Brain microvascular endothelial cell (primary cell): ENCODE results near the gene TFEB.

Source experiments
- DNase-seq: peaks from one replicate; pipeline ENCODE4 v3.0.0-alpha.2; 2020
- H3K27ac ChIP-seq: fragments of 250-450 bp; sonication (Bioruptor Pico); 2 replicates; pipeline ENCODE4 v1.5.1; 2020; ENCODE audit warnings: mild to moderate bottlenecking, moderate library complexity
- H3K27me3 ChIP-seq: fragments of 250-450 bp; sonication (Bioruptor Pico); replicated peaks from 2 replicates; pipeline ENCODE4 v1.5.1; 2020; ENCODE audit warnings: mild to moderate bottlenecking
- H3K36me3 ChIP-seq: fragments of 250-450 bp; sonication (Bioruptor Pico); replicated peaks from 2 replicates; pipeline ENCODE4 v1.5.1; 2020; ENCODE audit warnings: mild to moderate bottlenecking
- H3K4me3 ChIP-seq: 2 replicates; pipeline ENCODE4 v1.5.1; 2011; ENCODE audit warnings: low read depth, mild to moderate bottlenecking, control low read depth, low read length, moderate library complexity
- in situ Hi-C: cut with HindIII; loops from 2 replicates; pipeline ENCODE4 v1.10.0; 2017; ENCODE audit warnings: low sequenced_read_pairs, low pct_ligation_motif_present
- TF ChIP-seq, protein P1 (sequence below): IDR thresholded peaks from 2 replicates; pipeline ENCODE4 v1.5.1; 2011; ENCODE audit warnings: low read depth, mild to moderate bottlenecking, moderate library complexity, low read length, control low read depth, inconsistent platforms; ENCODE audit errors: missing control alignments

Gene TFEB

DNA sequence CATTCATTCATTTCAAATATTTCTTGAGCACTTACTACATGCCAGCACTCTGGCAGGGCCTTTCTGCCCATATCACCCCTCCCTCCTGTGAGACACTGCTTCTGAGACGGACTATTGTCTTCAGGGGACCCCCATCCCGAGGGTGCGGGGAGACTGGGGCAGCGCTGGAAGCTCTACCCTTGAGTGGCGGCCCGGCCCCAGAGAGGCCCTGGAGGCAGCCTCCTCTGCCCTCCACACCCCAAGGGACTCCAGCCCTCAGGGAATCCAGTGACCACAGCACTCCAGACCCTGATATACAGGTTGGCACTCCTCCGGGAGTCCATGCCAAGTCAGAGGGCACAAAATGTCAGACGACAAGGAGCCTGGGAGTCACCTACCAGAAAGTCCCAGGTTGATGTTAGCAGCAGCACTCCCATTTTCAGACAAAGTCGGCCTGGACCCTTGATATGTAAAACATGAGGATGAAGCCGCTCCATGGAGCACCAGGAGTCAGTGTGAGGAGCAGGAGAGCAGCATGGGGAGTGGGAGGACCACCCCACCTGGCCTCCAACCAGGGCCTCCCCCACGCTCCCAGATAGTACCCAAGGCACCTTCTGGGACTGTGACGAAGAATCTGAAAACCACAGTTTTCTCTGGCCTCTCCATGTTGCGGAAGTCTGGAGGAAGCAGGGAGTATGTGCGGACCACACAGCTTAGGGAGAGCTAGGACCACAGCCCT, 20.7 kb downstream of the TFEB start:
- in situ Hi-C loops, result no loop called here
- DNase-seq, result no peak
- Histone ChIP-seq H3K27ac (no peak overlapping the region), H3K27me3 (no peaks in the 10 kb centered on the region), H3K36me3 (no peaks in the 10 kb centered on the region), H3K4me3 (no peak overlapping the region)
- TF ChIP-seq, protein P1, sequence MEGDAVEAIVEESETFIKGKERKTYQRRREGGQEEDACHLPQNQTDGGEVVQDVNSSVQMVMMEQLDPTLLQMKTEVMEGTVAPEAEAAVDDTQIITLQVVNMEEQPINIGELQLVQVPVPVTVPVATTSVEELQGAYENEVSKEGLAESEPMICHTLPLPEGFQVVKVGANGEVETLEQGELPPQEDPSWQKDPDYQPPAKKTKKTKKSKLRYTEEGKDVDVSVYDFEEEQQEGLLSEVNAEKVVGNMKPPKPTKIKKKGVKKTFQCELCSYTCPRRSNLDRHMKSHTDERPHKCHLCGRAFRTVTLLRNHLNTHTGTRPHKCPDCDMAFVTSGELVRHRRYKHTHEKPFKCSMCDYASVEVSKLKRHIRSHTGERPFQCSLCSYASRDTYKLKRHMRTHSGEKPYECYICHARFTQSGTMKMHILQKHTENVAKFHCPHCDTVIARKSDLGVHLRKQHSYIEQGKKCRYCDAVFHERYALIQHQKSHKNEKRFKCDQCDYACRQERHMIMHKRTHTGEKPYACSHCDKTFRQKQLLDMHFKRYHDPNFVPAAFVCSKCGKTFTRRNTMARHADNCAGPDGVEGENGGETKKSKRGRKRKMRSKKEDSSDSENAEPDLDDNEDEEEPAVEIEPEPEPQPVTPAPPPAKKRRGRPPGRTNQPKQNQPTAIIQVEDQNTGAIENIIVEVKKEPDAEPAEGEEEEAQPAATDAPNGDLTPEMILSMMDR, result no peak

DNA sequence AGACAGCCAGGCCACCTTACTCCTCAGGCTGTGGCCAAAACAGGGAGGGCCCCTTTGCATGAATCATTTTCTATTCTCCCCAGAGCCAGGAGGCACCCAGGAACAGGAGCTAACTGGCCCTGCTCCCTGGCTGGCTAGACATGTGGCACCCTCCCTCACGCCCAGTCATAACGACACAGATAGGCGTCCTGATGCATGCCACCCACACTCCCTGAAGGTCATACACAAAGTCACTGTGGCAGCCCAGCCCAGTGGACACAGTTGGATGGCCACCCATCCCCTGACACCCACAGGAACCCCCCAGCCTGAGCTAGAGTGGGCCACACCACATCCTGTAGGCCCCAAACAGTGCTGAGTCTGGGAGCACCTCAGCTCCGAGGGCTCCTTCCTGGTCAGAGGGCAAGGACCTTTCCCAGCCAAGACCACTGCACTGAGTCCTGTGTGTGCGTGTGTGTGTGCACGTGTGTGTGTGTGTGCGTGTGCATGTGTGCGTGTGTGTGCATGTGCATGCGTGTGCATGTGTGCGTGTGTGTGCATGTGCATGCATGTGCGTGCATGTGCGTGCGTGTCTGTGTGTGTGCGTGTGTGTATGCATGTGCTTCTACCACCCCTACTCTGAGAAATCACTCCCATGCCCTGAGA, 21.6 kb downstream of the TFEB start:
- DNase-seq, result no peak
- in situ Hi-C loops, result no loop called here
- Histone ChIP-seq H3K27ac (no peak overlapping the region), H3K27me3 (no peaks in the 10 kb centered on the region), H3K36me3 (no peaks in the 10 kb centered on the region), H3K4me3 (no peak overlapping the region)
- TF ChIP-seq, protein P1, result no peak

DNA sequence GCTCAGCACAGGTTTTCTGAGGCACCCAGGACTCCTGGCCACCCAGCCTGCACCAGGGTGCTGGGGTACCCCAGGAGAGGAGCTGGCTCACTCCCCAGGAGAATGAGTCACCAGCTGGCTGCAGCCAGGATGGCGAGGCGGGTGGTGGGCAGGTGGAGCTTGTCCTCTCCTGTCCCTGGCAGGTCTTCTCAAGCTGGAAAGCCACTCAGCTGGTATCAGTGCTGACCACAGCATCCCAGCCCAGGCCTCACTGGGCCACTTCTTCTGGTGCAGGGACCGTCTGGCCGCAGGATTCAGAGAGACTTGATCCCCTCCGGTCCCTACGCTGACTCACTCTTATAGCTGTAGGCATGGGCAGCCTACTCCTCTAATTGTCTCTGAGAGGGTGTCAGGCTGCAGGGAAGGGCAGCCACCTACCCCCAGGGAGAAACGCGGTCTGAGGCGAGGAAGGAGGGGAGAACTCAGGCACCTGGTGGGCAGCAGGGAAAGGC, 22.2 kb downstream of the TFEB start:
- Histone ChIP-seq H3K27me3 (no peaks in the 10 kb centered on the region), H3K4me3 (no peak overlapping the region), H3K27ac (no peak overlapping the region), H3K36me3 (no peaks in the 10 kb centered on the region)
- in situ Hi-C loops, result no loop called here
- TF ChIP-seq, protein P1, result no peak
- no peak for DNase-seq

GRCh38 chr6:41712651-41713103, 22.7 kb downstream of the TFEB start:
- Histone ChIP-seq H3K36me3 (no peaks in the 10 kb centered on the region), H3K4me3 (no peak overlapping the region), H3K27me3 (no peaks in the 10 kb centered on the region), H3K27ac (no peak overlapping the region)
- in situ Hi-C loops, result no loop called here
- no peak for DNase-seq
- TF ChIP-seq, protein P1, result no peak

DNA sequence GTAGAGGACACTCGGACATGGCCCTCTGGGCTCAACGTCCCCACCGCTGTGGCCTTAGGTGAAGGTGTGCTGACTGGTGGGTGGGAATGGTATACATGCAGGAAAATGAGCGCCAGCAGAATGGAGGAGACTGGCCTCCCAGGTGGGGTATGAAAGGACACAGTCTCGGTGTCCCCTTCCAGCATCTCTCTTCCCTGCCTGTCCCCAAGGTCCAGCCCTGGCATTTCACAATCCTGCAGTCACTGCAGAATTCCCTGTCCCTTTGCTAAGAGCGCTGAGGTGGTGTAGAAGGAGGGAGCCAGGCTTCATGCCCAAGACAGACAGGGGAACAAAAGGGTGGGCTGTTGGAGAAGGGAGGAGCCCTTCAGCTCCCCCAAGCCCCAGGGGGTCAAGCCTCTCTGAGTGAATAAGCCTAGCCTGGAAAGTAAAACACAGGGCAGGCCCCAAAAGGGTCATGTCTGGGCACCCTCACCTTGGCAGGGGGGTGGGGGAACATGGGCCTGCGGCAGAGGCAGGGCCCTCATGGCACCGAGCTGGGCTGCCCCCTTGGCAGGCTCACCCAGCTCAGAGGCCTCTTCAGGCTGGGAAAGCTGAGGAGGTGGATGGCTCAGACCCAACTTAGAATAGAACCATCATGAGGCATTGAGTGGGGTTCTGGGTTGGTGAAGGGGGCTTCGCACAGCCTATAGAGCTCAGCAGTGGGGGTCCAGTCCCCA, 23.9 kb downstream of the TFEB start:
- no peaks in the 10 kb centered on the region for H3K36me3 ChIP-seq
- no peaks in the 10 kb centered on the region for H3K27me3 ChIP-seq
- TF ChIP-seq, protein P1, result no peak
- DNase-seq, result no peak
- no peak overlapping the region for H3K4me3 ChIP-seq
- in situ Hi-C loops, result no loop called here
- H3K27ac ChIP-seq, result no peak overlapping the region
